ENCODE measurements around the gene SAC3D1.

Gene SAC3D1

GRCh38 chr11:65059959-65060824 lies 19.2 kb downstream of the SAC3D1 start:
- no peak for DNase-seq
- Mint-ChIP-seq H3K9me3 (no peaks in the 10 kb centered on the region), H3K36me3 (ENCODE audit: low read depth) (no peaks in the 10 kb centered on the region), H3K4me1 (ENCODE audit: low read depth) (no peaks in the 10 kb centered on the region), H3K4me3 (no peak overlapping the region), H3K27me3 (no peaks in the 10 kb centered on the region), H3K27ac (no peak overlapping the region)

GRCh38 chr11:65060913-65061408 lies 20.0 kb downstream of the SAC3D1 start:
- no peaks in the 10 kb centered on the region for H3K27me3 Mint-ChIP-seq
- no peaks in the 10 kb centered on the region for H3K9me3 Mint-ChIP-seq
- H3K36me3 Mint-ChIP-seq (ENCODE audit: low read depth) = no peaks in the 10 kb centered on the region
- no peak overlapping the region for H3K27ac Mint-ChIP-seq
- no peak overlapping the region for H3K4me3 Mint-ChIP-seq
- H3K4me1 Mint-ChIP-seq (ENCODE audit: low read depth) = no peaks in the 10 kb centered on the region
- DNase-seq = no peak

GRCh38 chr11:65063532-65063931 lies 22.5 kb downstream of the SAC3D1 start:
- no peak overlapping the region for H3K27ac Mint-ChIP-seq
- H3K36me3 Mint-ChIP-seq (ENCODE audit: low read depth) = no peaks in the 10 kb centered on the region
- no peaks in the 10 kb centered on the region for H3K4me1 Mint-ChIP-seq (ENCODE audit: low read depth)
- no peaks in the 10 kb centered on the region for H3K9me3 Mint-ChIP-seq
- DNase-seq = no peak
- no peak overlapping the region for H3K4me3 Mint-ChIP-seq
- no peaks in the 10 kb centered on the region for H3K27me3 Mint-ChIP-seq

GRCh38 chr11:65064847-65065240 lies 23.8 kb downstream of the SAC3D1 start:
- Mint-ChIP-seq H3K27me3 (no peaks in the 10 kb centered on the region), H3K4me1 (ENCODE audit: low read depth) (no peaks in the 10 kb centered on the region), H3K27ac (no peak overlapping the region), H3K36me3 (ENCODE audit: low read depth) (no peaks in the 10 kb centered on the region), H3K4me3 (no peak overlapping the region), H3K9me3 (no peaks in the 10 kb centered on the region)
- no peak for DNase-seq

- Mint-ChIP-seq H3K27ac (no peak overlapping the region), H3K36me3 (ENCODE audit: low read depth) (no peaks in the 10 kb centered on the region), H3K4me1 (ENCODE audit: low read depth) (no peaks in the 10 kb centered on the region), H3K9me3 (no peaks in the 10 kb centered on the region), H3K4me3 (no peak overlapping the region), H3K27me3 (no peaks in the 10 kb centered on the region)
- no peak for DNase-seq
Observed at GRCh38 chr11:65065851-65066250, 24.8 kb downstream of the SAC3D1 start.

- no peak overlapping the region for H3K27ac Mint-ChIP-seq
- H3K27me3 Mint-ChIP-seq = no peaks in the 10 kb centered on the region
- H3K4me1 Mint-ChIP-seq (ENCODE audit: low read depth) = no peaks in the 10 kb centered on the region
- H3K9me3 Mint-ChIP-seq = no peaks in the 10 kb centered on the region
- no peak for DNase-seq
- H3K36me3 Mint-ChIP-seq (ENCODE audit: low read depth) = no peaks in the 10 kb centered on the region
- no peak overlapping the region for H3K4me3 Mint-ChIP-seq
Observed at GRCh38 chr11:65066315-65066714, 25.3 kb downstream of the SAC3D1 start.

- DNase-seq = no peak
- Mint-ChIP-seq H3K36me3 (ENCODE audit: low read depth) (no peaks in the 10 kb centered on the region), H3K9me3 (no peaks in the 10 kb centered on the region), H3K4me1 (ENCODE audit: low read depth) (no peaks in the 10 kb centered on the region), H3K27ac (no peak overlapping the region), H3K27me3 (no peaks in the 10 kb centered on the region), H3K4me3 (no peak overlapping the region)
Observed at GRCh38 chr11:65066805-65067291, 25.8 kb downstream of the SAC3D1 start.

- DNase-seq = no peak
- no peaks in the 10 kb centered on the region for H3K4me1 Mint-ChIP-seq (ENCODE audit: low read depth)
- no peak overlapping the region for H3K4me3 Mint-ChIP-seq
- H3K36me3 Mint-ChIP-seq (ENCODE audit: low read depth) = no peaks in the 10 kb centered on the region
- no peak overlapping the region for H3K27ac Mint-ChIP-seq
- no peaks in the 10 kb centered on the region for H3K27me3 Mint-ChIP-seq
- H3K9me3 Mint-ChIP-seq = no peaks in the 10 kb centered on the region
Observed at GRCh38 chr11:65067446-65067845, 26.4 kb downstream of the SAC3D1 start.

GRCh38 chr11:65069217-65069616 lies 28.2 kb downstream of the SAC3D1 start:
- Mint-ChIP-seq H3K4me3 (no peak overlapping the region), H3K4me1 (ENCODE audit: low read depth) (no peaks in the 10 kb centered on the region), H3K27ac (no peak overlapping the region)

GRCh38 chr11:65071907-65072630 lies 31.1 kb downstream of the SAC3D1 start:
- Mint-ChIP-seq H3K4me3 (no peak overlapping the region), H3K27me3 (no peaks in the 10 kb centered on the region), H3K4me1 (ENCODE audit: low read depth) (no peaks in the 10 kb centered on the region), H3K36me3 (ENCODE audit: low read depth) (peaks cover 16% of the 10 kb centered on the region), H3K27ac (no peak overlapping the region), H3K9me3 (no peaks in the 10 kb centered on the region)
- DNase-seq = no peak

More at GRCh38 chr11:65069217-65069616, 28.2 kb downstream of the SAC3D1 start:
- DNase-seq = no peak
- Mint-ChIP-seq H3K27me3 (no peaks in the 10 kb centered on the region), H3K9me3 (no peaks in the 10 kb centered on the region), H3K36me3 (ENCODE audit: low read depth) (no peaks in the 10 kb centered on the region)

- H3K9me3 Mint-ChIP-seq = no peaks in the 10 kb centered on the region
- H3K36me3 Mint-ChIP-seq (ENCODE audit: low read depth) = peaks cover 22% of the 10 kb centered on the region
- no peaks in the 10 kb centered on the region for H3K27me3 Mint-ChIP-seq
- H3K4me1 Mint-ChIP-seq (ENCODE audit: low read depth) = peaks cover 2% of the 10 kb centered on the region
- DNase-seq = no peak
- H3K27ac Mint-ChIP-seq = no peak overlapping the region
- no peak overlapping the region for H3K4me3 Mint-ChIP-seq
Observed at GRCh38 chr11:65072631-65072966, 31.6 kb downstream of the SAC3D1 start.

- no peaks in the 10 kb centered on the region for H3K27me3 Mint-ChIP-seq
- peaks cover 37% of the 10 kb centered on the region for H3K4me1 Mint-ChIP-seq (ENCODE audit: low read depth)
- no peak overlapping the region for H3K27ac Mint-ChIP-seq
- peaks cover 69% of the 10 kb centered on the region for H3K36me3 Mint-ChIP-seq (ENCODE audit: low read depth)
- no peak for DNase-seq
- H3K4me3 Mint-ChIP-seq = no peak overlapping the region
- no peaks in the 10 kb centered on the region for H3K9me3 Mint-ChIP-seq
Observed at GRCh38 chr11:65077451-65077850, 36.4 kb downstream of the SAC3D1 start.

GRCh38 chr11:65078151-65078550 lies 37.1 kb downstream of the SAC3D1 start:
- H3K36me3 Mint-ChIP-seq (ENCODE audit: low read depth) = peaks cover 76% of the 10 kb centered on the region
- H3K4me3 Mint-ChIP-seq = peak overlapping the region; percentile 6
- H3K4me1 Mint-ChIP-seq (ENCODE audit: low read depth) = peaks cover 43% of the 10 kb centered on the region
- H3K27me3 Mint-ChIP-seq = no peaks in the 10 kb centered on the region
- H3K27ac Mint-ChIP-seq = no peak overlapping the region
- peak; percentile 77 for DNase-seq
- H3K9me3 Mint-ChIP-seq = no peaks in the 10 kb centered on the region

GRCh38 chr11:65078786-65079342 lies 37.9 kb downstream of the SAC3D1 start:
- Mint-ChIP-seq H3K9me3 (no peaks in the 10 kb centered on the region), H3K36me3 (ENCODE audit: low read depth) (peaks cover 83% of the 10 kb centered on the region), H3K27ac (peak overlapping the region; percentile 12), H3K4me3 (peak overlapping the region; percentile 9), H3K27me3 (no peaks in the 10 kb centered on the region), H3K4me1 (ENCODE audit: low read depth) (peaks cover 43% of the 10 kb centered on the region)
- no peak for DNase-seq
